Stimulated activated CD8-positive, alpha-beta memory T cell treated with anti-CD3 and anti-CD28 coated beads, Interleukin-4, amount 100 ng/mL, for 1 hour (primary cell): ENCODE data around the gene CD69.
"Not testable (repeated sequence)": the region's sequence is repeated elsewhere in the genome, so short reads cannot be mapped to it uniquely, and the experiment has no call there.

Experiments used
- DNase-seq, 2 donors: peaks; one replicate each; pipeline ENCODE4 v3.0.0-alpha.2; 2020; ENCODE audit warnings: low read depth in 2 of 2, low spot score in 1 of 2

The CD69 gene

DNA sequence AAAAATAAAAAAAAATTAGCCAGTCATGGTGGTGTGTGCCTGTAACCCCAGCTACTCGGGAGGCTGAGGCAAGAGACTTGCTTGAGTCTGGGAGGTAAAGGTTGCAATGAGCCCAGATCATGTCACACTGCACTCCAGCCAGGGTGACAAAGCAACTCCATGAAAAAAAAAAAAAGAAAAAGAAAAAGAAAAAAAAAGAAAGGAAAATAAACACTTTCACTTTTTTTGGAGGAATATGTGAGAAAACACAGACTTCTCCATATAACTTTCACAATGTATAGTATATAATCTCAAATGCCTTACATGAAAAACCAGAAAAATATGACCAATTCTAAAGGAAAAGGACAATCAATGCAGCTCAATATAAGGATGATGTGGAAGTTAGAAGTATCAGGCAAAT is 36.7 kb downstream of the CD69 start:
- no peak for DNase-seq

DNA sequence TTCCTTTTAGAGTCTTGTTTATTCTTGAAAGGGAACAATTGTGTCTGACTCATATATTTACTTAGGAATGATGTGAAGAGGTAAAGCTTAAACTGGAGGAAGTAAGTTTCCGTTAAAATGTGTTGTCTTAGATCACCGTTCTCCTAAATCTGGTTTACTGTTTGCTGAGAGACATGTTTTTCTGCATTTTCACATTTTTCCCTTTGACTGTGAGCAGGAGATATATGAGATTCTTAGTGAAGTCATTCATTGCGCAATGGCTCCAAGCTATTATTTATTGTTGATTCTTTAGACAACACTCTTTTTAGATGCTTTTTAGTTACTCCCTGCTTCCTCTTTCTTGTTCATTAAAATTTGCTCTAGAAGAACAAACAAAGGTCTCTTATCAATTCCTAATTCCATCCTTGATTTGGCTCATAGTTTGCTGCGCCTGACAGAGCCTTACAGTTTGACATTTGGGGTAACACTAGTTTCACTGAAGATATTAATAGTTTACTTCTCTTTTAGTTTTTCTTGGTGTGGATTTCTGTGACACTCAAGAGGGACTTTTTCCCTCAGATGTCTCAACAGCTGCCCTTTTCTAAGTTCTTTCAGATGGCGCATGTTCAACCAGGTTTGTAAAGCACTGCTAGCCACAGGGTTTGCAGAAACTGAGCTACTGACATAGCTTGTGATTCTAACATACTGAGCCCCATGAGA is 39.2 kb downstream of the CD69 start:
- no peak for DNase-seq

DNA sequence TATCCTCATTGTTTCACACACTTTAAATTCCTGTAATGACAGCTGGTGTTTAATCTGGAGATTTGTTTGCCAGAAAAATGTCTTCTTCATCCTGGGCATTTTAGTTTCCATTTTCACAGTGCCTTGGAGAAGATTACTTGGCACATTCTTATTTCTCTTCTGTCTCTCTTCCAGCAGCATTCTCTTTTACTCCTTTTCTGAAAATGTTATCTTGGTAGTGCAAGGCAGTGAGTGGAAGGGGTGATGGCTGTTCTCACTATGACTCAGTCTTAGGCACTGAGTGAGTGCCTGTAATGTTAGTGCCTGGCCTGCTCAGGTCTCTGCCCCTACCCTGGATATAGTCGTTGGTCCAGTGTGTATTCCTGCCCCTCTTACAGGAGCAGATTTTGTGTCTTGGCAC is 40.9 kb downstream of the CD69 start:
- DNase-seq: no peak

DNA sequence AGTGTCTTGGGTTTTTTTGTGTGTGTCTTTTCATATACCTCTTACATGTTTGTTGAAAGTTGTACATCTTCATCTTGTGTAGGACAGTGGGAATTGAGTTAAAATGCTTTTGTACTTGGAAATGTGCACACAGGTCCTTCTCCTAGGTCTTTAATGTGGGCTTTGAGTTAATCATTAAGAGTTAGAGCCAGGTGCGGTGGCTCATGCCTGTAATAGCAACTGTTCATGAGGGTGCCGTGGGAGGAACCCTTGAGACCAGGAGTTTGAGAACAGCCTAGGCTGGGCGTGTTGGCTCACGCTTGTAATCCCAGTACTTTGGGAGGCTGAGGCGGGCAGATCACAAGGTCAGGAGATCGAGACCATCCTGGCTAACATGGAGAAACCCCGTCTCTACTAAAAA is 41.7 kb downstream of the CD69 start:
- no peak for DNase-seq

DNA sequence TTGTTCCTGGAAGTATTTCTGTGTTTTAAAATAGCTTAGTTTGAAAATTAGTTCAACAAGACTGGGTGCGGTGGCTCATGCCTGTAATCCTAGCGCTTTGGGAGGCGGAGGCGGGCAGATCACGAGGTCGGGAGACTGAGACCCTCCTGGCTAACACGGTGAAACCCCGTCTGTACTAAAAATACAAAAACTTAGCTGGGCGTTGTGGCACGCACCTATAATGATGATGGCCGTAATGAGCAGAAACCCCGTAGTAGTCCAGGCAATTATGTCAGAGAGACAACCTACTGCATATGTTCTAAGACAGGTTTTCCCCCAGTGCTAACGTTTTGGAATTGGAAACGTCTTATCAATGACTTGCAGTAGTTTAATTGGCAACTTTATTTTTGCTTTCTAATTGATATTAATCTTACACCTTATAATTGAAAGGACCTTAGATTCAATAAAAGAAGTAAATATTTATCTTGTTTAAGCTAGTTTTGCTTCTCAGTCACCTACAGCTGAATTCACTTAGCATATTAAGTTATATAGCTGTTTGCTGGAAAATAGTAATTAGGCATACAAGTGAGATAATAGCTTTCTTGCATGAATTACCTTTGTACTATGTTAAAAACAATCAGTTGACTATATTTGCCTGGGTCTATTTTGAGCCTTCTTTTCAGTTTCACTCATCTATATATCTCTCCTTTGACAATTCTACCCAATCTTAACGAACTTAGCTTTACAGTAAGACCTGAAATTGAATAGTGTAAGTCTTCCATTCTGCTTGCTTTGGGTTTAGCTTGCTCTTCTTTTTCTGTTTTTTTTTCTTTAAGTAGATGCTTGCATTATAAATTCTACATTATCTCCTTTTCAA is 43.4 kb downstream of the CD69 start:
- no peak for DNase-seq

DNA sequence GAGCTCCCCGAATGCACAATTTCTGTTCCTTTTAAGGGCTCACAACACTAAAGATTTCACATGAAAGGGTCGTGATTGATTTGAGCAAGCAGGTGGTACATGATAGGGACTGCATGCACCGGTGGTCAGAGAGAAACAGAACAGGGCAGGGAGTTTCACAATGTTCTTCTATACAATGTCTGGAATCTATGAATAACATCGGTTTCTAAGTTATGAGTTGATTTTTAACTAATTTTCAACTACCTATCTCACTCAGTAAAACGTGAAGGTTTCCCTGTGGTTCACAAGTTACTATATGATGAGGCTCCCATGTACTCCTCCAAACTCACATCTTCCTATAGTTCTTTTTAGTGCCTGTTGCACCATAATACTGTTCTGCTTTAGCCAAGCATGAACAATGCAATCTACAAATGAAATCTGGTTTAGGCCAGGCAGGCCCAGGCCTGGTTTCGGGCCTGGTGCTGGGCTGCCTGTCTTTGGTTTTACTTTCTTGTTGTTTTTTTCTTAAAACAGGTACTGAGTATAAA is 47.6 kb downstream of the CD69 start:
- not testable (repeated sequence) for DNase-seq

DNA sequence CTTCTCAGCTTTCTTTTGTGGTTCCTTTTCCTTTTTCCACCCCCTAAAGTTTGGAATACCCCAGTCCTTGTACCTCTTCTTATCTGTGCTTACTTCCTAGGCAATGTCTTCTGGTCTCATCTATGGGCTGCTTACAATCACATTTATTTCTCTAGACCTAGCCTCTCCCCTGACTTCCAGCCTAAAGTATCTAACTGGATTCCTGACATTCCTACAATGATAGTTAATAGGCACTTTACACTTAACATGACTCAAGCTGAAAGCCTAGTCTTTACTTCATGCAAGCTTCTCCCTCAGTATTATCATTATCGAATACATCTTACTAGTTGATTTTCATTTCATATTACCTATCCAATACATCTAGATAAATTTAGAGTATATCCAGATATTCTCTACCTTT is 49.0 kb downstream of the CD69 start:
- no peak for DNase-seq

DNA sequence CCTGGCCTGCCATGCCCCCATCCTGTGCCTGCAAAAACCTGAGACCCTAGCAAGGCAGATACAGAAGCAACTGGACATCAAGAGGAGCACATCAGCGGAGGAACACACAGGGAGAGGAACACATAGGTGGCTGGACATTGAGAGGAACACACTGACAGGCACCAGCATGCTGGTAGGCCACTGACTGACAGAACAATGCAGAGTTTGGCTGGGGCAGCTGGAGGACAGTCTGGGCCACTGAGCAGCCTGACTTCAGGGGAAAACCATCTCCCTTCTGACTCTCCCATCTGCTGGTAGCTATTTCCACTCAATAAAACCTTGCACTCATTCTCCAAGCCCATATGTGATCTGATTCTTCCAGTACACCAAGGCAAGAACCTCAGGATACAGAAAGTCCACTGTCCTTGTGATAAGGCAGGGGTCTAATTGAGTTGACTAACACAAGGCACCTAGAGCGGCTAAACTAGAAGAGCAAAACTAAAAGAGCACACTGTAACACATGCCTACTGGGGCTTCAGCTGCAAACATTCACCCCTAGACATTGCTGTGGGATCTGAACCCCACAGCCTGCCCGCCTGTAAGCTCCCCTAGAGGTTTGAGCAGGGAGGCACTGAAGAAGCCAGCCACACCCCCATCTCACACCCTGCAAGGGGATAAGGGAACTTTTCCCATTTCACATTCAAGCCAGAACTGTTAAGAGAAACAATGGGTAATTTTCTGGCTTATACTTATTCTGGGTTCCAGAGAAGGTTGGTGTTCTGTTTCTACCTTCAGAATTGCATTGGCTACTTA is 49.9 kb downstream of the CD69 start:
- no peak for DNase-seq

DNA sequence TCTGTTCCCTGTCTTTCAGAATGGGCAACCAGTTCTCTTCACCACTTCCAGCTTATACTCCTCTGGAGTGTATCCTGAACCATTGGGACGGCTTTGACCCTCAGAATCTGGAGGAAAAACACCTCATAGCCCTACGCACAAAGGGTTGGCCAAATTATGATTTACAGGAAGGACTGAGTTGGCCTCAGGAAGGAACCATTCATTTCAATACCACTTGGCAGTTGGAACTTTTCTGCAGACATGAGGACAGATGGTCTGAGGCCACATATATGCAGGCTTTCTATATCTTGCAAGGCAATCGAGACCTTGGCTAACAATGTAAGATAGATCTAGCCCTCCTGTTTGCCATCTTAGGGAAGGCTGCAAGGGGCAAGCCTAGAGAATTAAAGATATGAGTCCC is 51.8 kb downstream of the CD69 start:
- DNase-seq: no peak

DNA sequence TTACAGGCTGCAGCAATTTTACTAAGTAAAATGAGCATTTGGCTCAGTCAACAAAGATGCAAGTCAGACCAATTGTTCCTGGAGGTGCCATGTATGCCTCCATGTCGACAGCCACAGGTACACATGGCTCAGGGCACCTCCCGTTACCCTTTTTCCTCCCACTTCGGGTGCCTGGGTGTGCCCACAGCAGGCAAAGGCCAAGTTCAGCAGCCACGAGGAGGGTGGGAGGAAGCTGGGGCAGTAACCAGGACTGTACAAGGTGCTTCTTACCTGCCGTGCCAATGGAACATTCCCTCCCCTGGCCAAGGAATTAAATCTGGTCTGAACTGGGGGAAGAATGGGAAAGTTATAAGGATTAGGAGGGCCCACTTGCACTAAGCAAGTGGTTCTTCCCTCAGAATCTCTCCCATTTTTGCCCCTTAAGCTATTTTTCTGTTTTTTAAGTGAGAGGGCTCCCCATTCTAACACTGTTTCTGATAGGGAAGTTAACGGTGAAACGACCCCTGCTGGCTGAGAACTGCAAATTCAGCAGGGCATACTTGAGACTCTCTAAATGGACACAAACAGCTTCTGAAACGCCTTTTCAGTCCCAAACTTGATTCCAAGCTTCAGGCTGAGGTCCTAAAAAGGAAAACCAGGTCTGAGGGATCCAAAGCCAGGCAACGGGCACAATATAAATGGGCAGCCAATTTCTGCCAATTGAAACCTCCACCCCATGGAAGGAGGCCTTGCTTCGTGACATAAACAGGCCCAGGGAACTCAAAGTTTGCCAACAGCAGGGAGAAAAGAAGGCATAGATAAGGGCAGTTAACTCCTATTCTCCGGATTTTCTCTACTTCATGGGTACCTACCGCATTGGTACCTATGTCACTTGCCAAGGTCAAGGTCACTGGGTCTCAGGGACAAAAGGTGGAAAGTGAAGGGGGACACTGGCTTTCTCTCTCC is 52.6 kb downstream of the CD69 start:
- DNase-seq: peak; percentile 37 to 49

DNA sequence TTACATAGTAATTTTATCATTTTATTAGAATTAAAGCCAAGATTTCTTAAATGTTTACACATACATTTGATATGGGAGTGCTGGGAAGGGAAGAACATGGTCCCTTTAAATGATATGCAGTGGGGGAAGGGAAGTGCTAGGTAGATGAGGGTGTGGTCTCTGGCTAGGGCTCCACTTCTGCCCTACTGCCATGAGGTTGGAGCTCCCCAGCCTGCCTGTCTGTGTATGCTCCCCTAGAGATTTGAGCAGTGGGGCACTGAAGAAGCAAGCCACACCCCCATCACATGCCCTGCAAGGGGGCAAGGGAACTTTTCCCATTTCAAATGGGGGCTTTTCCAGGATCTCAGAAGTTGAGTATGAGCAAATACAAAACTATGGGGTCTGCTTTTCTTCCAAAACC is 53.3 kb downstream of the CD69 start:
- no peak for DNase-seq

DNA sequence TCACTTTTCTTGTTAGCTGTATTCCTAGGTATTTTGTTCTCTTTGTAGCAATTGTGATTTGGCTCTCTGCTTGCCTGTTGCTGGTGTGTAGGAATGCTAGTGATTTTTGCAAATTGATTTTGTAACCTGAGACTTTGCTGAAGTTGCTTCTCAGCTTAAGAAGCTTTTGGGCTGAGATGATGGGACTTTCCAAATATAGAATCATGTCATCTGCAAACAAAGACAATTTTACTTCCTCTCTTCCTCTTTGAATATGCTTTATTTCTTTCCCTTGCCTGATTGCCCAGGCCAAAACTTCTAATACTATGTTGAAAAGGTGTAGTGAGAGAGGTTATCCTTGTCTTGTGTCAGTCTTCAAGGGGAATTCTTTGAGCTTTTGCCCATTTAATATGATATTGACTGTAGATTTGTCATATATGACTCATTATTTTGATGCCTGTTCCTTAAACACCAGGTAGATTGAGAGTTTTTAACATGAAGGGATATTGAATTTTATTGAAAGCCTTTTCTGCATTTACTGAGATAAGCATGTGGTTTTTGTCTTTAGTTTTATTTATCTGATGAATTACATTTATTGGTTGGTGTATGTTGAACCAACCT is 54.5 kb downstream of the CD69 start:
- no peak for DNase-seq

DNA sequence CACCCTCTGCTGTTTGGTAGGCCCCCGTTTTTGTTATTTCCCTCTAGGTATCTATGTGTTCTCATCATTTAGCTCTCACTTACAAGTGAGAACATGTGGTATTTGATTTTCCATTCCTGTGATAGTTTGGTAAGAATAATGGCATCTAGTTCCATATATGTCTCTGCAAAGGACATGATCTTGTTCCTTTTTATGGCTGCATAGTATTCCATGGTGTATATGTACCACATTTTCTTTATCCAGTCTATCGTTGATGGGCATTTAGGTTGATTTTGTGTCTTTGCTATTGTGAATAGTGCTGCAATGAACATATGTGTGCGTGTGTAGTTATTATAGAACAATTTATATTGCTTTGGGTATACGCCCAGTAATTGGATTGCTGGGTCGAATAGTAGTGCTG is 56.1 kb downstream of the CD69 start:
- not testable (repeated sequence) for DNase-seq
